ENCODE results near the gene EP400. TPM values are rescaled to one million over a fixed set of nuclear protein-coding genes. Genes with fewer than 3 reads are reported as not detected.

EP400 gene
- total RNA-seq, 1 donor from 2014 or later, result 6.7 TPM

GRCh38 chr12:132020292-132020691 is 70.5 kb downstream of the EP400 start:
- DNase-seq (ENCODE audit: low read depth in 2 of 2), result no peak

- DNase-seq (ENCODE audit: low read depth in 2 of 2), result no peak
Measured at GRCh38 chr12:132021031-132021871, 71.5 kb downstream of the EP400 start.

DNA sequence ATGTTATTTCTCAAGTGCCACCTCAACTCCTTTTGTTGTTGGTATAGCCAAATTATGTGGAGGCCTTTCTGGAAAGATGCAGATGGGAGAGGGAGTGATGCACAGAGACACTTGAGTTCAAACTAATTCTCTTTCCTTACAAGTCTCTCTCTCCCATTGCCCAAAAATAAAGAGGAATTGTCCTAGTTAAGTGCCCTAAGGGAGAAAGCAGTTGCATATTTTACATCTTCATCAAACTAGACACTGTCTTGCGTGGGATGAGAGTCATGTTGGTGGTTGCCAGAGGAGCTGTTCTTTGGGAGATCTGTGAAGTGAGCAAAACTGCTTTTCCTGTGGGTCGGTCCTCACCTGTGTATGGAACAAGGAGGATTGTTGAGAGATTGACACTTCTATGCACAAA is 72.2 kb downstream of the EP400 start:
- no peak for DNase-seq (ENCODE audit: low read depth in 2 of 2)

DNA sequence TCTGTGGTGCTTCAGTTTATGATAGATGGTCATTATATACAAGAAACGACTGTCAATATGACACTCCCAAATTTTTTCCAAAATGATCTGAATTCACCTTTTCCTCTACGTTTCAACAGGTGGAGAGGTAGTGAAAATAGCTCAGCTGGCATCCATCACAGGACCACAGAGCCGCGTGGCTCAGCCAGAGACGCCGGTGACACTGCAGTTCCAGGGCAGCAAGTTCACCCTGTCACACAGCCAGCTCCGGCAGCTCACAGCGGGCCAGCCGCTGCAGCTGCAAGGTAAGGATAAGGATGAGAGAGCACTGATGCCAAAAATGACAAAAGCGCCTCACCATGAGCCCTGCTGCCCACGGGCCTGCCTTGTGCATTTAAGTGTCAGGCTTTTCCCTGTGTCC is 73.9 kb downstream of the EP400 start:
- DNase-seq (ENCODE audit: low read depth in 2 of 2), result no peak

DNA sequence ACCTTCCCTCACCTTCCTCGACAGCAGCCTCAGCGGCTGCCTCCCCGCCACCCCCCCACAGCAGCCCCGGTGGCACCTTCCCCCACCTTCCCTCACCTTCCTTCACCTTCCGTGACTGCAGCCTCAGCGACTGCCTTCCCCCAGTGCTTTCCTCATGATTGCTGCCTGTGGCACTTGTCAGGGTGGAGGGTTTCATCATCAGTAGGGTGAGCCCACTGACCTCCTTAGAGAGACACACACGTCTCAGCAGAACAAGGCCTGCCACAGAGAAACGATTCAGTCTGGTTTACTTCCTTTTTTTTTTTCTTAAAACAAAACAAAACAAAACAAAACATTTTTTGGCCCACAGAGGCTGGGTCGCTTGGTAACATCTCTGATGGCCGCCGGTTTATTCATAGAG is 75.0 kb downstream of the EP400 start:
- no peak for DNase-seq (ENCODE audit: low read depth in 2 of 2)

GRCh38 chr12:132025526-132025925 is 75.8 kb downstream of the EP400 start:
- DNase-seq (ENCODE audit: low read depth in 2 of 2), result no peak

DNA sequence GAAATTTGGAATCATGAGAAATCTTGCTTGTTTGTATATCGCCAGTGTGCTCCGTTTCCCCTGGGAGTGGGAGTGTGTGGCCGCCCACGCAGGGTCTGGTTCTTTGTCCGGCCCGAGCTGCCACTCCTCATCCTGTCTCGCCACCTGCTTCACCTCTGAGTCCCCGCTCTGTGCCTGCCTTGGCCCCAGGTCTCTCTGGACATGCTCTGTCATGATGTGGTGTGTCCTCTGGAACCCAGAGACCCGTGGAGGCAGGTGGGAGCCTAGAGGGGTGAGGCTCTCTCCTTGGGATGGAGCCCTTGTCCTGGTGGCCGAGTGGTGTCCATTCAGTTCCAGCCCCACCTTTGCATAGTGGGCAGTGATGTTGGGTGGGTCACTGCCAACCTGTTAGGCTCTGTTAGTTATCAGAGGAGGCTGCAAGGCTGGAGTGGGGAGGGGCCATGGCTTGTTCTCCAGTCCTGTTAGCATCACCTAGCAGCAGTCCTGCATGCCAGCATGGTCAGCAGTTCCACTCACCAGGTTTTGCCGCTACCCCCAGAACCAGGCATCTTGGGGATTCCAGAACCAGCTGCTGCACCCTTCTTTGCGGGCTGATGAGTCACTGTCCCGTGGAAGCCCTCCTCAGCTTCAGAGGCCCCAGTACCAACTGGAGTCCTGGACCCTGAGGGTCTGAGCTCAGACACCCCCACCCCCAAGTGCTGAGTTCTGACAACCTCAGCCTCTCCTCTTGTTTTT is 76.5 kb downstream of the EP400 start:
- DNase-seq (ENCODE audit: low read depth in 2 of 2), result no peak

GRCh38 chr12:132026796-132027500 is 77.2 kb downstream of the EP400 start:
- no peak for DNase-seq (ENCODE audit: low read depth in 2 of 2)

DNA sequence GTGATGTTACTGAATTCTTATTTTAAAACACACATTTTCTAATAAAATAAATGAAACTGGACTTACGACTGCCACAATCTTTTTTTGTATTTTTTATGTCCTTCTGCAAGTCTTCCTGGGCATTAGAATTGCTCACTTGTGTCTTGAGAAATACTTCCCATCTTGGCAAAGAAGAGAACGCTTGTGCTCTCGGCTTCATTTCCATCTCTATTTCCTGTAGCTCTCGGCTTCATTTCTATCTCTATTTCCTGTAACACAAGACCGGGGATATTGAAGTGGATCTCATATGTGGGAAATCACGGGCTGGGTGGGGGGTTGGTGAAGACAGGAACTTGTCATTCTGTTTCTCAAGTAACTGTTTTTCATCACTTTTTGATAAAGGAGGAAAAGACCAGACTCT is 77.9 kb downstream of the EP400 start:
- peak; percentile 19 to 64 for DNase-seq (ENCODE audit: low read depth in 2 of 2)

DNA sequence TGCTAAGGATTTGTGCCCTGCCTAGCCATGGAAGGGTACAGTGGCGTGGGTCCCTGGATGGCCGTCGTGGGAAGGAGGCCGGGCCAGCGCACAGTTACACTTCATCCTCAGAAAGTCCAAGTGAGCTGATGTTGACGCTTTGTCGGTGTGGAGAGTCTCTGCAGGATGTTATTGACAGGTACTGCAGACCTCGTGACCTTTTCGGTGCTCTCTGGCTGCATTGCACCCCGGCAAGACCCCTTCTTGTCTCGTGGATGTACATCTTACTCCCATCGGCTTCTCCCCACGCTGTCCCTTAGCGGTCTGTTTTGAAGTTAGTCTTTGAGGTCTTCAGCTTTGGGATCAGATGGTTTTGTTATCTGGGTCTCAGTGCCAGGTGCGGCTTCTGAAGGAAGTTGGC is 78.4 kb downstream of the EP400 start:
- DNase-seq (ENCODE audit: low read depth in 2 of 2), result no peak

- DNase-seq (ENCODE audit: low read depth in 2 of 2), result no peak
Measured at GRCh38 chr12:132029503-132030300, 80.0 kb downstream of the EP400 start.

GRCh38 chr12:132030367-132031038 is 80.8 kb downstream of the EP400 start:
- peak; percentile 18 to 84 for DNase-seq (ENCODE audit: low read depth in 2 of 2)

DNA sequence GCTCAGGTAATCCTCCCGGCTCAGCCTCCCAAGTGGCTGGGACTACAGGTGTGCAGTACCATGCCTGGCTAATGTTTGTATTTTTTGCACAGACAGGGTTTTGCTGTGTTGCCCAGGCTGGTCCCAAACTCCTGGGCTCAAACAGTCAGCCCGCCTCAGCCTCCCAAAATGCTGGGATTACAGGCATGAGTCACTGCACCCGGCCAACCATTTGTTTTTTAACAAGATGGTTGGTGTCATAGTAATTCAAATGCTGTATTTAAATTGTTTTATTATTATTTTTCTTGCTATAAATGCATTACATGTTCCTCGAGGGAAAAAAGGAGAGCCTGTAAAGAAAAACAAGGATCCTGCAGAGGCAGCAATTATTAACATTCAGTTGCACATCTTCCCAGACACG is 83.9 kb downstream of the EP400 start:
- no peak for DNase-seq (ENCODE audit: low read depth in 2 of 2)

DNA sequence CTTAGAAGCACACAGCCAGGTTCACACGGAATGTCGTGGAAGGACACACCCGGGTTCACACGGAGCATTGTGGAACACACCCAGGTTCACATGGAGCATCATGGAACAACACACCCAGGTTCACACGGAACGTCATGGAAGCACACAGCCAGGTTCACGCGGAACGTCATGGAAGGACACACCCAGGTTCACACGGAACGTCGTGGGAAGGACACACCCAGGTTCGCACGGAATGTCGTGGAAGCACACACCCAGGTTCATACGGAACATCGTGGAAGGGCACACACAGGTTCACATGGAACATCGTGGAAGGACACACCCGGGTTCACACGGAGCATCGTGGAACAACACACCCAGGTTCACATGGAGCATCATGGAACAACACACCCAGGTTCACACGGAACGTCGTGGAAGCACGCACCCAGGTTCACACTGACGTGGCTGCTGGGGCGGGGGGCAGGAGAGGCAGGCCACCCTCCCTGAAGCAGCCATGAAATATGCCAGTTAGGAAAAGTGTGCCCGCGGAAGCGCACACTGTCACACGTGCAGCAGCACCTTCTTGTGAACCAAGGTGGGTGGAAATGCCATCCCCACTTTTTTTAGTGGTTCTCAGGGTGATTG is 86.4 kb downstream of the EP400 start:
- DNase-seq (ENCODE audit: low read depth in 2 of 2), result no peak

- DNase-seq (ENCODE audit: low read depth in 2 of 2), result no peak
Measured at GRCh38 chr12:132040906-132041606, 91.3 kb downstream of the EP400 start.

DNA sequence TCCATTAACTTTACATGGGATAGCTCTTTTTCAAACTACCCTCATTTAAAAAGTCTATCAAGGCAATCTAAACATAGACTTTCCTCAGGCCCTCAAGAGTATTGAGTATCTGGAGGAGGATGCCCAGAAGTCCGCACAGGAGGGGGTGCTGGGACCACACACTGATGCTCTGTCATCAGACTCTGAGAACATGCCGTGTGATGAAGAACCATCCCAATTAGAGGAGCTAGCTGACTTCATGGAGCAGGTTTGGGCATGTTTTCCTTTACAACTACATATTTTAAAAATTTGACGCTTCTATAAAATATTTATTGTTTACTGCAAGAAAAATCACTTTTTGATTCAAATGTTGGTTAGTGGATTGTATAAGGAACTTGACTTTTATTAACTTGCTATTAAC is 93.5 kb downstream of the EP400 start:
- no peak for DNase-seq (ENCODE audit: low read depth in 2 of 2)

- no peak for DNase-seq (ENCODE audit: low read depth in 2 of 2)
Measured at GRCh38 chr12:132043770-132044467, 94.2 kb downstream of the EP400 start.

- DNase-seq (ENCODE audit: low read depth in 2 of 2), result no peak
Measured at GRCh38 chr12:132044661-132045412, 95.1 kb downstream of the EP400 start.

Measured in lung microvascular endothelial cell (primary cell).